AG04449 (cell line): ENCODE results near the gene IGSF1.
"Not testable (repeated sequence)": the region's sequence is repeated elsewhere in the genome, so short reads cannot be mapped to it uniquely, and the experiment has no call there.

Experiments
- CTCF ChIA-PET: fragments of 350-600 bp; formaldehyde crosslinking; extraction: SDS; loops from one replicate; lab custom pipeline; 2021; ENCODE audit warnings: antibody characterized with exemption; lab: Yijun Ruan, JAX
- POLR2A ChIA-PET: fragments of 400-600, 350-600 bp; formaldehyde crosslinking; extraction: SDS; loops from one replicate; lab custom pipeline; 2020; ENCODE audit warnings: antibody characterized with exemption, inconsistent platforms; lab: Yijun Ruan, JAX
- DNase-seq: peaks from one replicate; pipeline ENCODE4 v3.0.0-alpha.2; 2010; ENCODE audit warnings: low read depth, low spot score
- H3K4me3 ChIP-seq: 2 replicates; pipeline ENCODE4 v1.5.1; 2011; ENCODE audit warnings: low read depth, mild to moderate bottlenecking, control low read depth, low read length
- TF ChIP-seq, protein P1 (sequence below): IDR thresholded peaks from one replicate; pipeline ENCODE4 v1.5.1; 2011; ENCODE audit warnings: mild to moderate bottlenecking, moderate library complexity, low read length, control low read depth, inconsistent platforms; ENCODE audit not compliant: insufficient read depth; ENCODE audit errors: missing control alignments

Gene IGSF1

DNA sequence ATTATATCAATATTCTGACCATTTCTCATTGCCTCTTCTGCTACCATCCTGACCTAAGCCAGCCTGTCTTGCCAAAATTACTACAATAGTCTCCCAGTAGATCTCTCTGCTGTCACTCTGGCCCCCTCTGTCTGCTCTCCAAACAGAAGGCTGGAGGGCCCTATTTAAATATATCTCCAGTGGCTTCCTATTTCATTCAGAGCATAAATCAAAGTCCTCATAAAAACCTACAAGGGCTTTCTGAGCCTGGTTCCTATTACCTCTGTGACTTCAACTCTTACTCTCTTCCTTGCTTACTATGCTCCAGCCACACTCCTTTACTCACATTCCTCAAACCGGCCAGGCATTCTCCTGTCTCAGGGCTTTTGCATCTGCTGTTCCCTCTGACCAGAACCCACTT, 19.0 kb downstream of the IGSF1 start:
- DNase-seq, result no peak
- TF ChIP-seq, protein P1, sequence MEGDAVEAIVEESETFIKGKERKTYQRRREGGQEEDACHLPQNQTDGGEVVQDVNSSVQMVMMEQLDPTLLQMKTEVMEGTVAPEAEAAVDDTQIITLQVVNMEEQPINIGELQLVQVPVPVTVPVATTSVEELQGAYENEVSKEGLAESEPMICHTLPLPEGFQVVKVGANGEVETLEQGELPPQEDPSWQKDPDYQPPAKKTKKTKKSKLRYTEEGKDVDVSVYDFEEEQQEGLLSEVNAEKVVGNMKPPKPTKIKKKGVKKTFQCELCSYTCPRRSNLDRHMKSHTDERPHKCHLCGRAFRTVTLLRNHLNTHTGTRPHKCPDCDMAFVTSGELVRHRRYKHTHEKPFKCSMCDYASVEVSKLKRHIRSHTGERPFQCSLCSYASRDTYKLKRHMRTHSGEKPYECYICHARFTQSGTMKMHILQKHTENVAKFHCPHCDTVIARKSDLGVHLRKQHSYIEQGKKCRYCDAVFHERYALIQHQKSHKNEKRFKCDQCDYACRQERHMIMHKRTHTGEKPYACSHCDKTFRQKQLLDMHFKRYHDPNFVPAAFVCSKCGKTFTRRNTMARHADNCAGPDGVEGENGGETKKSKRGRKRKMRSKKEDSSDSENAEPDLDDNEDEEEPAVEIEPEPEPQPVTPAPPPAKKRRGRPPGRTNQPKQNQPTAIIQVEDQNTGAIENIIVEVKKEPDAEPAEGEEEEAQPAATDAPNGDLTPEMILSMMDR, result no peak
- POLR2A ChIA-PET, result no interaction called here
- H3K4me3 ChIP-seq, result no peak overlapping the region
- CTCF ChIA-PET, result no interaction called here

GRCh38 chrX:131264665-131265064, 24.4 kb downstream of the IGSF1 start:
- no peak for DNase-seq
- no peak overlapping the region for H3K4me3 ChIP-seq
- TF ChIP-seq, protein P1, result no peak
- CTCF ChIA-PET, result no interaction called here
- POLR2A ChIA-PET, result no interaction called here

DNA sequence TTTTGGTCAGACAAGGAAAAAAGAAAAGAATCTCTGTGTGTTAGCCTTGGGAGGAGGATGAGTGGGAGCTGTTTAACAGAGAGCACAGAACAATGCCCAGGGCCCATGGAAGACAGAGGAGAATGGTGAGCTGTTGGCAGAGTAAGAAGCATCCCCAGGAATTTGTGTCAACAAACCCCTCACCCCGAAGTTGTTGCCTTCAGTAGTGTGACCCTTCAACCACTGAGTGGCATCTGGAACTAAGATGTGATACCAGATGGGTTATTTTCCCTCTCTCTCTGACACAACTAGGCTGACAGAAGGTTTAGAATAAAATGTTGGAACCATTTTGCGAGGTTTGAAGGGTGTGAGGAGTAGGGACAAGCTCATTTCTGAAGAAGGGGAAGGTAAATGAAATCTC, 25.1 kb downstream of the IGSF1 start:
- ChIA-PET POLR2A (no interaction called here), CTCF (no interaction called here)
- TF ChIP-seq, protein P1, result no peak
- H3K4me3 ChIP-seq, result no peak overlapping the region
- DNase-seq, result no peak

DNA sequence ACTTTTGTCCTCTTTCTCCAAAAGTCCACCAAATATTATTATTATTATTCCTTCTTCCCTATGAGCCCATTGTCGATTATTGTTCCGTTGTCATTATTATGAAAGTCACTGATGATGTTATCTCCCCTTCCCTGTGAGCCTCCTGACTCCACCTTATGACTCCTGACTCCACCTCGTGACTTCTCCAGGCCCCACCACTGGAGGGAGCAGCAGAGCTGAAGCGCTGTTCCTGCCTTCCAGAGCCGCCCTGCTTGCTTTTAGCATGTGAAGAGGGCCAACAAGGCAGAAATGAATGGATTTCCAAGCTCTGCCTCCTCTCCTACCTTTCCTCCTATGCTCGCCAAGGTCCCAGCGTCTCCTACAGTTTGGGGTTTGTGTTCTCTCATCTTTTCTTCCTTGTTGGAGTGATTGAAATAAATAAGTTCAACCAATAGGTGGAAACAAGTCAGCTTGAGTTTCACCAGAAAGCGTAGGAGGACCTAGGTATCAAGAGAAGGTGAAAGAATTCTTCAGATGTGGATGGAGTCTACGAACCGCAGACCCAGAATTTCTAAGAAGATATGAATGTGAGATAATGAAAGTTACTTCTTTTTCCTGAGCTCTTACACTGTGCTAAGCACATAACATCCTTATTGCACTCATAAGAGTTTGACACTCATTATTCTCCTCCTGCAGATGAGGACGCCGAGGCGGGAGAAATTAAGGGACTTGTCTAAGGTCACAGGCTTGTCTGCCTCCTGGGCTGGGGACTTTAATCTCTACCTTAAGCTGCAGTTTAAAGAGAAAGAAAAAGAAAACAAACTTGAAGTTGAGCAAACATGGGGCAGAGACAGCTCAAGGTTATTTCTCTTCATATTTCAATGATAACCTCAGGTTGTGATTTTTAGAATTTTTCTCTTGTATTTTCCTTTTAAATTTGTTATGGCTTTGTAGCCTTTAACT, 26.1 kb downstream of the IGSF1 start:
- ChIA-PET CTCF (no interaction called here), POLR2A (no interaction called here)
- no peak for DNase-seq
- no peak overlapping the region for H3K4me3 ChIP-seq
- TF ChIP-seq, protein P1, result no peak

DNA sequence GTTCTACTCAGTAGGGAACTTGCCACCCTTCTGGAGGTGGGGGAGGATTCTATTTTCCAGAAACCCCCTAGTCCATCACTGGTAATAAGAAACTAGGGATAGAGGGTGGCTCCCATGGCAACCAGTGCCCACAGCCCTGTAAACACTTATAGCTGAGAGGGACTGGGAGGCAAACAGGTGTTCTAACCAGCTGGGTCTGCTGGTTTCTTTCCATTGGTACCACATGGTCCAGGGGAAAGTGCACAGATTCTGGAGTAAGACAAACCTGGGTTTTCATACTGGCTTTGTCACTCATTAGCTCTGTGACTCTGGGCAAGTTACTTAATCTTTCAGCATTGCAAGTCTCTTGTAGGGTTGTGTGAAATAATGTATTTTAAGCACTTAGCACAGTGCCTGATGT, 26.9 kb downstream of the IGSF1 start:
- TF ChIP-seq, protein P1, result no peak
- ChIA-PET POLR2A (no interaction called here), CTCF (no interaction called here)
- H3K4me3 ChIP-seq, result no peak overlapping the region
- no peak for DNase-seq

DNA sequence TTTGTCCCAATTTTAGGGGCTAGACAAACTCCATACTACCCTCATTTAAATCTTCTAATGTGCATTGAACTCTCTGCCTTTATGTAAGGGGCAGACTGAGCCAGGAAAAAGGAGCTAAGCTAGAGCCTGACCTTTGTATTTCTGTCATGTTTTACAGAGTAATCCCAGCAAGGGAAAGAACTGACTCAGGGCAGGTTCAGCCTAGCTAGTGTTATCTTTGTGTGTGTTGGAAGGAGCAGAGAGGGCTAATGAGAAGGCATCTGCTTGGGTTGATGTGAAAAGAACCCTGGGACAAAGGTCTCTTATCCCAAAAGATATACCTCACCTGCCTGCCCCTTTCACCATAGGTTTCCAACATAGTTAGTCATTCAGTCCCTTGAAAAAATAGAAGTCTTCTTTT, 31.7 kb downstream of the IGSF1 start:
- DNase-seq, result no peak
- no peak overlapping the region for H3K4me3 ChIP-seq
- CTCF ChIA-PET, result no interaction called here
- POLR2A ChIA-PET, result no interaction called here
- TF ChIP-seq, protein P1, result no peak

DNA sequence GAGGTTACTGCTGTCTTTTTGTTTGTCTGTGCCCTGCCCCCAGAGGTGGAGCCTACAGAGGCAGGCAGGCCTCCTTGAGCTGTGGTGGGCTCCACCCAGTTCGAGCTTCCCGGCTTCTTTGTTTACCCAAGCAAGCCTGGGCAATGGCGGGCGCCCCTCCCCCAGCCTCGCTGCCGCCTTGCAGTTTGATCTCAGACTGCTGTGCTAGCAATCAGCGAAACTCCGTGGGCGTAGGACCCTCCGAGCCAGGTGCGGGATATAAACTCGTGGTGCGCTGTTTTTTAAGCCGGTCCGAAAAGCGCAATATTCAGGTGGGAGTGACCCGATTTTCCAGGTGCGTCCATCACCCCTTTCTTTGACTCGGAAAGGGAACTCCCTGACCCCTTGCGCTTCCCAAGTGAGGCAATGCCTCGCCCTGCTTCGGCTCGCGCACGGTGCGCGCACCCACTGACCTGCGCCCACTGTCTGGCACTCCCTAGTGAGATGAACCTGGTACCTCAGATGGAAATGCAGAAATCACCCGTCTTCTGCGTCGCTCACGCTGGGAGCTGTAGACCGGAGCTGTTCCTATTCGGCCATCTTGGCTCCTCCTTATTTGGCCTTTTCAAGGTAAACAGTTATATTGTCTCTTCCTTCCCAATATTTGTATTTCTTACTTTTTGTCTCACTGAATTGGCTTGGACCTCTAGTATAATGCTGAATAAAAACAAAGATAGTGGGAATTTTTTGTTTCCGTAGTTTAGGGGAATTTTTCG, 37.9 kb downstream of the IGSF1 start:
- CTCF ChIA-PET, H3K4me3 ChIP-seq, DNase-seq, POLR2A ChIA-PET: not testable (repeated sequence)
